IMR-90 (cell line): ENCODE results near the gene HNRNPAB.

Source experiments
- CEBPB ChIP-seq: IDR thresholded peaks from 2 replicates; pipeline ENCODE4 v1.6.1; 2012; ENCODE audit warnings: low read depth, low read length, improper control_type of control experiment
- CHD1 ChIP-seq: IDR thresholded peaks from 2 replicates; pipeline ENCODE4 v1.6.1; 2012; ENCODE audit warnings: low read depth, low read length, improper control_type of control experiment
- TF ChIP-seq, protein P1 (sequence below): conservative IDR thresholded peaks from 2 replicates; pipeline ENCODE4 v1.5.1; 2012; ENCODE audit warnings: mild to moderate bottlenecking, low read depth, low read length, improper control_type of control experiment

DNA sequence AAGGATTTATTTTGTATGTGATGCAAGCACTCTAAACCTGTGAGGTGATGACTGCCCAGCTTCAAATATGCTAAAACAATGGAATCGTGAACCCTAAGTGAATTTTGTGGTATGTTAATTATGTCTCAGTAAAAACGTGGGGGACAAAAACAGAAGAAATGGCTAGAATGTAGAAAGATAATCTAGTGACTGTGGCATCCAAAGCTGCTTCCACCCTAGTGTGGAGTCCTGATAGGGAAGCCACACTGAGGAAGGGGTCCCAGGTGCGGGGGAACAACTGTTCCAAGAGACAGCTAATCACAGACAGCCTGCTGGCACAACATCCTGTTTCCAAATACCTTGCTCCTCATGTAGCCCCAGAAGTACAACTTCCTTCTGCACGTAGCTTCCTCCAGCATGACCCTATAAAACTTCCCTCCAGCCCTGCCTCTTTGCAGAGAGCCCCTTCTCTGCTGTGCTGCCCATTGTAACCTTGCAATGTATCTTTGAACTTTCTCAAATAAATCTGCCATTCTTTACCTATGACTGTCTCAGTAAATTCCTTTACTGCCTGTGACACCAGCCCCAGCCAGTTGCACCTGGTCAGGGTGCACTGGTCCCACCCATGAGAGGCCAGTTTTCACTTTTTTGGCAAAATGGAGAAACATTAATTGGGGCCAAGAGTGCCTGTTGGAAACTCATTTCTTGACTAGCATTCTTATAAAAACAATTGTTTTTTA, 22.0 kb upstream of the HNRNPAB start:
- TF ChIP-seq, protein P1, sequence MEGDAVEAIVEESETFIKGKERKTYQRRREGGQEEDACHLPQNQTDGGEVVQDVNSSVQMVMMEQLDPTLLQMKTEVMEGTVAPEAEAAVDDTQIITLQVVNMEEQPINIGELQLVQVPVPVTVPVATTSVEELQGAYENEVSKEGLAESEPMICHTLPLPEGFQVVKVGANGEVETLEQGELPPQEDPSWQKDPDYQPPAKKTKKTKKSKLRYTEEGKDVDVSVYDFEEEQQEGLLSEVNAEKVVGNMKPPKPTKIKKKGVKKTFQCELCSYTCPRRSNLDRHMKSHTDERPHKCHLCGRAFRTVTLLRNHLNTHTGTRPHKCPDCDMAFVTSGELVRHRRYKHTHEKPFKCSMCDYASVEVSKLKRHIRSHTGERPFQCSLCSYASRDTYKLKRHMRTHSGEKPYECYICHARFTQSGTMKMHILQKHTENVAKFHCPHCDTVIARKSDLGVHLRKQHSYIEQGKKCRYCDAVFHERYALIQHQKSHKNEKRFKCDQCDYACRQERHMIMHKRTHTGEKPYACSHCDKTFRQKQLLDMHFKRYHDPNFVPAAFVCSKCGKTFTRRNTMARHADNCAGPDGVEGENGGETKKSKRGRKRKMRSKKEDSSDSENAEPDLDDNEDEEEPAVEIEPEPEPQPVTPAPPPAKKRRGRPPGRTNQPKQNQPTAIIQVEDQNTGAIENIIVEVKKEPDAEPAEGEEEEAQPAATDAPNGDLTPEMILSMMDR: no peak
- TF ChIP-seq CEBPB (no peak), CHD1 (no peak)
